Kasumi-1 (cell line): Measurements from ENCODE around the gene CPA4.

Source experiments
- DNase-seq, 2 experiments: peaks; one replicate each; lab custom pipeline; 2025; lab: John Stamatoyannopoulos, UW

CPA4 gene

GRCh38 chr7:130365511-130366441, 72.8 kb downstream of the CPA4 start:
- DNase-seq: no peak

- no peak for DNase-seq
These were observed 73.6 kb downstream of the CPA4 start for GRCh38 chr7:130366564-130366963.

GRCh38 chr7:130367088-130367755, 74.3 kb downstream of the CPA4 start:
- no peak for DNase-seq

DNA sequence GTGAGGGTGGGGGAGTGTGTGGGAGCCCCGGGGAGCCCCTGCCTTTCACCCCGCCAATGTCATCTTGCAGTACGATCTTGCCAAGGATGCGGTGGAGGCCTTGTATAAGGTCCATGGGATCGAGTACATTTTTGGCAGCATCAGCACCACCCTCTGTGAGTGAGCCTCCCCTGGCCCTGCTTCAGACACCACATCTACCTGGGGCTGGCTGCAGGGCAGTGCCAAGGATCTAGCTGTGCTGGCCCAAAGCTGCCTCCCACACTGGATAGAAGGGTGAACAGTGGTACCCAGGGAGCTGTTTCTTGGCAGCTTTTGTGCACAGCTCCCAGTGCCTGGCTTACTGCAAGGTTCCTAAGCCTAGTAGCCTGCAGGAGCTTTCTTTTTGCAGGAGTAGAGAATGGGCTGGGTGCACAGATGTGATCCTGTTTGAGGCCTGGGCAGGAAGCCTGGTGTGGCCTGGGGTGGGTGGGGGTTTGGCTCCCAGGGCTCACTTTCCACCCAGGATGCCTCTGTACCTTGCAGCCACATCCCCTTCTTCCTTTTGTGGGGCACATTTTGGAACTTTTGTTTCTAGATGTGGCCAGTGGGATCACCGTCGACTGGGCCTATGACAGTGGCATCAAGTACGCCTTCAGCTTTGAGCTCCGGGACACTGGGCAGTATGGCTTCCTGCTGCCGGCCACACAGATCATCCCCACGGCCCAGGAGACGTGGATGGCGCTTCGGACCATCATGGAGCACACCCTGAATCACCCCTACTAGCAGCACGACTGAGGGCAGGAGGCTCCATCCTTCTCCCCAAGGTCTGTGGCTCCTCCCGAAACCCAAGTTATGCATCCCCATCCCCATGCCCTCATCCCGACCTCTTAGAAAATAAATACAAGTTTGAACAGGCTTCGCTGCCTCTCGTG, 75.1 kb downstream of the CPA4 start:
- DNase-seq: peak; percentile 91

DNA sequence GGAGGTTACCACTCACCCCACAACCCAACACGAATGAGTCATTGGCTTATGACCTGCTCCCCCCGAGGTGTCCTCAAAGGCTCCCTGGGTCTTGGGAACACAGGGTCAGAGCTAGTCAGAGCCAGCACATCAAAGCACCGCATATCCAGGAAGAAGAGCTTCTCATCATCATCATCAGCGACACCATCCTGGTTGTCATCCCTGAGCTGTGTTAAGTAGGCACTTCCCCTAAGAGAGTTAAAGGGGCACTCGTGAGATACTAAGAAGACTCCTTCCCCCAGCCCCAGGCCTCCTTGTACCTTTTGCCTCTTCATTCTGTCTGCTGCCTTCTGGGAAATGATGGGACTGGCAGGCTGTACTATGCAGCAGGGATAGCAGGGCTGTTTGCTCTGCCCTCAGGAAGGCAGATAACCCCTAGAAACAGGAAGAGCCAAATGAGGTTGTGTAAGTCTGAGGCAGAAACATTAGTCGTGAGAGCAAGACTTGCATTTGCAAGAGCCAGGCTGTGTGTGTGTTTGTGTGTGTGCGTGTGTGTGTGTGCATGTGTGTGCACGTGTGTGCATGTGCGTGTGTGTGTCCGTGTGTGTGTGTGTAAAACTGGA, 76.2 kb downstream of the CPA4 start:
- DNase-seq: peak; percentile 95 to 97

DNA sequence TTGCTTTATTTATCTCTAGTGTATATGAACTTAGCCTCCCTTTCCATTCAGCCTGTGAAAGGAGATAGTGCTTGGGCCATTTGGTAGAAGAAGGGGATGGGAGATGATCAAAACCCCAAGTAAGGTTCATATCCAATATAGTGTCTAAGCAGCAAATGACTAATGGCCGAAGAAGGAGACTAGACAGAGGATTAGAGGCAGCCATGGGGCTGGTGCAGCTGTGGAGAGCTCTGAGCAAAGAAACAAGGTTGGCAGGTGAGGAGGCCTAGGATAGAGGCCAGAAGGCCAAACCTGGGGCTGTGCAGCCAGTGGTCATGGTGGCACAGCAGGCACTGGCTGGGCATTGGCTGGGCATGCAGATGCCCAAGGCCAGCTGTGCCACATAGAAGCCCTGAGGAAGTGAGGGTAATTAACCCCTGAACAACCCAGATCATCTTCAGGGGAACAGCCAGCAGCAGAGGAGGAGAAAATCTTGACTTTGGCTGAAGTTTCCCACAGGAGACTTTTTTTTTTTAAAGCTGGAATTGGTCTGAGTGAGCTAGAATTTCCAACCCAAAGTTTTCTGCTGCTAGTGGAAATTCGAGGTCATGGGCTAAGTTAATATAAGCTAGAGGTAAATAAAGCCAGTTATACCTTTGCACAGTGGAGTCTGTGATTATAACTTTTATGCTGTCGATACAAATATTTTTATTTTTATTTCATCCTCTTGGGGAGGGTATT, 77.0 kb downstream of the CPA4 start:
- no peak for DNase-seq

DNA sequence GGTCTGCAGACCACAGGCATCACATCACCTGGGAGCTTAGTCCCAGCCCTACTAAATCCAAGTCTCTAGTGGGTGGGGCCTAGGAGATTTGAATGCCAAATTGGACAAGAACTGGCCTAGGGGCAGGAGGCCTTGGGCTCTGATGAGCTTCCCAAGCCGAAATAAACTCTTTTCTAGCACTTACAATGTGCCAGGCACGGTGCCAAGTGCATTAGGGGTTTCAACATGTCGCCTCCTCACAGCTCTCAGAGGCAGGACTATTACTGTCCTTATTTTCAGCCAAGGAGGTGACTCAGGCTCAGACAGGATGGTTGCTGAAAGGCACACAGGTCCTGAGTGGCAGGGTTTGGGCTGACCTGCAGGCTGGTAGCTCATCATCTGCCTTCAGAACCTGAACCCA, 78.1 kb downstream of the CPA4 start:
- DNase-seq: no peak

GRCh38 chr7:130372402-130373165, 79.6 kb downstream of the CPA4 start:
- no peak for DNase-seq
